Sigmoid colon (tissue), 7 donors: ENCODE data around the gene KRTAP12-3. TPM values are rescaled to one million over a fixed set of nuclear protein-coding genes. Genes with fewer than 3 reads are reported as not detected.
"Not testable (repeated sequence)": the region's sequence is repeated elsewhere in the genome, so short reads cannot be mapped to it uniquely, and the experiment has no call there.

ENCODE experiments used
- DNase-seq: peaks from one replicate; pipeline ENCODE4 v3.0.0-alpha.2; 2019
- H3K27ac ChIP-seq, 4 donors: fragments of 200-600 bp; sonication (generic); one replicate each; pipeline ENCODE4 v1.5.1; 2016 to 2019; ENCODE audit warnings: mild to moderate bottlenecking in 1 of 4
- H3K27me3 ChIP-seq, 3 donors: fragments of 200-600 bp; sonication (generic); one replicate each; pipeline ENCODE4 v1.5.1; 2019; ENCODE audit warnings: mild to moderate bottlenecking in 1 of 3
- H3K36me3 ChIP-seq, 4 donors: fragments of 200-600 bp; sonication (generic); one replicate each; pipeline ENCODE4 v1.5.1; 2016 to 2019
- H3K4me1 ChIP-seq, 4 donors: fragments of 200-600 bp; sonication (generic); one replicate each; pipeline ENCODE4 v1.5.1; 2017 to 2019
- H3K4me3 ChIP-seq, 4 donors: fragments of 200-600 bp; sonication (generic); one replicate each; pipeline ENCODE4 v1.5.1; 2017 to 2019; ENCODE audit warnings: mild to moderate bottlenecking in 2 of 4, moderate library complexity in 1 of 4
- H3K9me3 ChIP-seq, 4 donors: fragments of 200-600 bp in 3 of 4; sonication (generic) in 3 of 4; one replicate each; pipeline versions ENCODE4 v1.5.1 to v1.6.1; 2013 to 2019
- CTCF ChIP-seq, 4 experiments: fragments of 450-650 bp in 3 of 4; fragments of 200-600 bp in 1 of 4; IDR thresholded peaks; one replicate each; pipeline ENCODE4 v1.5.1; 2016 to 2019; ENCODE audit warnings: antibody characterized with exemption in 4 of 4, mild to moderate bottlenecking in 3 of 4, moderate library complexity in 2 of 4
- EP300 ChIP-seq, 4 donors: sonication (generic); formaldehyde crosslinking; IDR thresholded peaks; one replicate each; pipeline ENCODE4 v1.6.1; 2017; ENCODE audit warnings: antibody characterized with exemption in 4 of 4
- POLR2A ChIP-seq, 2 donors: fragments of 450-650 bp; IDR thresholded peaks; one replicate each; pipeline ENCODE4 v1.6.1; 2016; ENCODE audit warnings: antibody characterized with exemption in 2 of 2, mild to moderate bottlenecking in 2 of 2, moderate library complexity in 2 of 2
- POLR2AphosphoS5 ChIP-seq, 4 donors: sonication (generic); formaldehyde crosslinking; IDR thresholded peaks; one replicate each; pipeline ENCODE4 v1.6.1; 2017; ENCODE audit warnings: antibody characterized with exemption in 4 of 4
- WGBS, 2 donors: extraction: QIAGEN DNeasy Blood & Tissue Kit; methylation state at CpG; one replicate each; pipeline ENCODE4 v1.1.7; 2013; 5-methylcytosine and 5-hydroxymethylcytosine counted together
- intact Hi-C: fragments of 100-400 bp; cut with DNase I; formaldehyde crosslinking; loops from one replicate; pipeline ENCODE4 v1.15.1; 2023
- polyA plus RNA-seq, 3 donors: library from polyadenylated mRNA; stranded (reverse); fragments of 200-250 nt; gene quantifications; one replicate each; pipeline ENCODE4 v1.2.3, GENCODE V29; 2013
- total RNA-seq, 4 donors: library from RNA; depleted of rRNA; stranded (reverse); fragments of >200 nt; gene quantifications; one replicate each; pipeline ENCODE4 v1.1.0, GENCODE V29; 2016
- donor health status: healthy with polysubstance abuse.
- donor health status: Bipolar disorder and iron deficiency.
- donor health status: healthy.

KRTAP12-3 gene
- total and polyA plus RNA-seq, 7 donors, result not detected

DNA sequence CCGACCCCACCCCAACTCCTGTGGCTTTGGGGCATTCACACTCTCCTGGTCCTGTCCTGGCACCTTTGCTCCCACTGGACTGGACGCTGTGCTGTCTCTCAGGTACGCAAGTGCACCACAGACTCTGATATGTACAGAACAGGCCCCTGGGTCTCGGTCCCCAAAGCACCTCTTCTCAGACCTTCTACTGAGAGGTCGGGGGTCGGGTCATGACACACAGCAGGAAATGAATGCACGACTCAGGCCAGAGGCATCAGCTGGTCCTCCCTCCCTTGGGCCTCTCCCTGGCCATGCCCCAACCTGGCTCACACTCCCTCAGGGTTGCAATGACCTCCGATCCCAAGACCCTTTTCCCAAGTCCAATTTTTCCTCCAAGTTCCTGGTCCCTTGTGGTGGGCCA, 37.5 kb downstream of the KRTAP12-3 start:
- Histone ChIP-seq H3K4me3 (no peak overlapping the region), H3K27me3 (peaks cover 10 to 36% (median 27%) of the 10 kb centered on the region in 3 donors), H3K27ac (no peak overlapping the region), H3K36me3 (no peaks in the 10 kb centered on the region), H3K9me3 (peaks cover 0 to 7% (median 1%) of the 10 kb centered on the region in 4 donors), H3K4me1 (no peaks in the 10 kb centered on the region)
- DNase-seq, result no peak
- WGBS, 2 donors, result 64 to 71% methylated on average over 8 of the region's 8 CpGs
- intact Hi-C loops, result loop anchor here (10.0 kb wide), 1 partner anchor 60 kb away; no protein-coding TSS in a partner anchor
- TF ChIP-seq POLR2AphosphoS5 (IDR thresholded peaks at IDR 0.05), result no peak

DNA sequence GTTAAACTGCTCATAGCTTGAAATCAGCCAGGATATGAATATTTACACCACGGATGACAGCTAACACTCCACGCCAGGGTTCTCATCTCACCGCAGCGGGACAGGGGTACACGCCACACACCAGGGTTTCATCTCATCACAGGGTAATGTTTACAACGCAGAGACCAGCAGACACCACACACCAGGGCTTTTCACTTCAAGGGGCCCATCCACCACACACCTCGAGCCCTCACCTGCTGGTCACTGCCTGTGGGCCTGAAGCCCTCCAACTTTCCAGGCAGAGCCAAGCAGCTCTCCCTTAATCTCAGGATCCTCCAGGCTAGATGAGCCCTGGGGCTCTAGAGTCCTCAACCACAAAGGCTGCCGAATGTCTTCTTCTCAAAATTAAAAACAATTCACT, 37.9 kb downstream of the KRTAP12-3 start:
- peaks cover 10 to 41% (median 31%) of the 10 kb centered on the region in 3 donors for H3K27me3 ChIP-seq
- TF ChIP-seq POLR2AphosphoS5 (IDR thresholded peaks at IDR 0.05), result no peak
- no peak for TF ChIP-seq POLR2A (IDR thresholded peaks at IDR 0.05)
- TF ChIP-seq CTCF (IDR thresholded peaks at IDR 0.05), result no peak
- no peak overlapping the region for H3K4me3 ChIP-seq
- WGBS, 2 donors, result 74 to 79% methylated on average over 8 of the region's 8 CpGs
- H3K9me3 ChIP-seq, result peaks cover 0 to 7% (median 1%) of the 10 kb centered on the region in 4 donors
- intact Hi-C loops, result loop anchor here (10.0 kb wide), 1 partner anchor 59 kb away; no protein-coding TSS in a partner anchor
- H3K27ac ChIP-seq, result no peak overlapping the region
- DNase-seq, result no peak
- H3K36me3 ChIP-seq, result no peaks in the 10 kb centered on the region
- no peaks in the 10 kb centered on the region for H3K4me1 ChIP-seq

DNA sequence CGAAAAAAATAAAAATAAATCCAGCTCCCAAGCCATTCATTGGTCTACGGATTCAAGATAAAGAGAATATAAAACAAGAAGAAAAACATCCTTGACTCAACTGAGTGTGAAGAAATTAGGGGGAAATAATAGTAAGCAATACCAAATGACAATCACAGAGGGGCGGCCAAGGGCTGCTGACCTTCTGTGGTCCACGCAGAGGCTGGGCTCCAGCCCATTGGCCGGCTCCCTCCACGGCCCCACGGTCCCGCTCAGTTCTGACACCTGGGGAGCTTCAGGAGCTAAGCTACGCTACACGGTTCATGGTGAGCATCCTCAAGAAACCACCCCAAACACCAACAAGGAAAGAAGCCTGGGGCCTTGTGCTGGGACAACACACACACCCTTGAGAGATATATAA, 38.8 kb downstream of the KRTAP12-3 start:
- TF ChIP-seq POLR2A (IDR thresholded peaks at IDR 0.05) (no peak), POLR2AphosphoS5 (IDR thresholded peaks at IDR 0.05) (no peak), CTCF (IDR thresholded peaks at IDR 0.05) (no peak), EP300 (IDR thresholded peaks at IDR 0.05) (no peak)
- Histone ChIP-seq H3K36me3 (no peaks in the 10 kb centered on the region), H3K27ac (no peak overlapping the region), H3K27me3 (peaks cover 10 to 50% (median 40%) of the 10 kb centered on the region in 3 donors), H3K9me3 (peaks cover 0 to 7% (median 1%) of the 10 kb centered on the region in 4 donors), H3K4me1 (no peaks in the 10 kb centered on the region), H3K4me3 (no peak overlapping the region)
- 63 to 75% methylated on average over 10 of the region's 10 CpGs for WGBS, 2 donors
- DNase-seq, result no peak
- intact Hi-C loops, result loop anchor here (10.0 kb wide), 1 partner anchor 58 kb away; no protein-coding TSS in a partner anchor

- H3K9me3 ChIP-seq, H3K4me3 ChIP-seq, H3K4me1 ChIP-seq, H3K36me3 ChIP-seq, DNase-seq, H3K27ac ChIP-seq: not testable (repeated sequence)
- H3K27me3 ChIP-seq, result peaks cover 10 to 58% (median 40%) of the 10 kb centered on the region in 3 donors
- 32 to 56% methylated on average over 21 of the region's 21 CpGs for WGBS, 2 donors
- intact Hi-C loops, result loop anchor here (10.0 kb wide), 1 partner anchor 58 kb away; no protein-coding TSS in a partner anchor
Observed at GRCh38 chr21:44697172-44697810, 39.6 kb downstream of the KRTAP12-3 start, which contains the start of gene KRTAP10-12. TSS of gene KRTAP10-12 (plus strand) at chr21:44697172. CDS start at chr21:44697202, 30 bp downstream.

DNA sequence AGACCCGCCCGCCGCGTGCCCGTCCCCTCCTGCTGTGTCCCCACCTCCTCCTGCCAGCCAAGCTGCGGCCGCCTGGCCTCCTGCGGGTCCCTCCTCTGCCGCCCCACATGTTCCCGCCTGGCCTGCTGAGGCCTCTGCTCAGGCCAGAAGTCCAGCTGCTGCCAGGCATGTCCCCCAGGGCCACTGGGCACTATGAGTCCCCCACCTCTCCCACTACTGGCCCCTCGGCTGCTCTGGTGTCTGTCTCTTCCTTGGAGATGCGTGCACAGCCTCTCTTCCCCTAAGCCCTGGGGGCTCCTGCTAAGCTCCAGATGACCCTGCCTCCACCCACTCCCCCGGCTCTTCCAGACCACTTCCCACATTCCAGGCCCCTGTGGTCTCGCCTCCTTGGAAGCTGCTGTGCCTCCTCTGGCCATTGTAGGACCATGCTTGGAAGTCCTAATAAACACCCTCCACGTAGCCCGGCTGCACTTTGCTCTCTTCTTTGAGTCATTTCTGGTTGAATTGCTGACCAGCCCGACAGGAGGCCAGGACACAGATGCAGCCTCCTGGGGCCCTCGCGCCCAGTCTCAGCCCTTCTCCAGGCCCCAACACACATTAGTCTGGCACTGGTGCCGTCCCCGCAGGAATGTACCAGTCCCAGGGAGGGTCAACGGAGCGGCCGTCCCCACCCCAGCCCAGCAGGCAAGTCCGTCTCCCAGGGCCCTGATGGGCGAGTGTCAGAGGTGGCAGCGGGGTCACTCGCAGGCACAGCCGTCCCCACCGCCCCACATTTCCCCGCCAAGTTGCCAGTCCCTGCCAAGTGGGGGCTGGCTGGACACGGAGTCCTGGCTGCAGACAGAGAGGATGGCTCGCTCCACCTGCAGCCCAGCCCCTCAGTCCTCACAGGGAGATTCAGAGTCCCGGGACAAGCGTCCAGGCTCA, 40.3 kb downstream of the KRTAP12-3 start:
- intact Hi-C loops, result loop anchor here (10.0 kb wide), 1 partner anchor 57 kb away; no protein-coding TSS in a partner anchor
- no peak overlapping the region for H3K27ac ChIP-seq
- H3K27me3 ChIP-seq, result peaks cover 10 to 65% (median 43%) of the 10 kb centered on the region in 3 donors
- peaks cover 0 to 7% (median 1%) of the 10 kb centered on the region in 4 donors for H3K9me3 ChIP-seq
- no peak for TF ChIP-seq EP300 (IDR thresholded peaks at IDR 0.05)
- no peak for TF ChIP-seq POLR2A (IDR thresholded peaks at IDR 0.05)
- TF ChIP-seq CTCF (IDR thresholded peaks at IDR 0.05), result no peak
- TF ChIP-seq POLR2AphosphoS5 (IDR thresholded peaks at IDR 0.05), result no peak
- DNase-seq, result no peak
- WGBS, 2 donors, result 26 to 35% methylated on average over 35 of the region's 35 CpGs
- H3K36me3 ChIP-seq, result no peaks in the 10 kb centered on the region
- no peak overlapping the region for H3K4me3 ChIP-seq
- H3K4me1 ChIP-seq, result no peaks in the 10 kb centered on the region
